DMS153 (cell line): Measurements from ENCODE around the gene AMIGO3.

ENCODE experiments used
- DNase-seq: peaks from one replicate; lab custom pipeline; 2025; lab: John Stamatoyannopoulos, UW

The AMIGO3 gene

GRCh38 chr3:49667701-49668413, 51.6 kb downstream of the AMIGO3 start:
- no peak for DNase-seq
